GM15510 (cell line): ENCODE measurements around the gene FAM222B.

ENCODE experiments used
- POLR2A ChIP-seq: IDR thresholded peaks from 3 replicates; pipeline ENCODE4 v1.6.1; 2011; ENCODE audit warnings: borderline replicate concordance; ENCODE audit not compliant: insufficient read length; ENCODE audit errors: extremely low read depth

FAM222B gene

GRCh38 chr17:28812748-28813377, 29.7 kb downstream of the FAM222B start:
- no peak for TF ChIP-seq POLR2A

DNA sequence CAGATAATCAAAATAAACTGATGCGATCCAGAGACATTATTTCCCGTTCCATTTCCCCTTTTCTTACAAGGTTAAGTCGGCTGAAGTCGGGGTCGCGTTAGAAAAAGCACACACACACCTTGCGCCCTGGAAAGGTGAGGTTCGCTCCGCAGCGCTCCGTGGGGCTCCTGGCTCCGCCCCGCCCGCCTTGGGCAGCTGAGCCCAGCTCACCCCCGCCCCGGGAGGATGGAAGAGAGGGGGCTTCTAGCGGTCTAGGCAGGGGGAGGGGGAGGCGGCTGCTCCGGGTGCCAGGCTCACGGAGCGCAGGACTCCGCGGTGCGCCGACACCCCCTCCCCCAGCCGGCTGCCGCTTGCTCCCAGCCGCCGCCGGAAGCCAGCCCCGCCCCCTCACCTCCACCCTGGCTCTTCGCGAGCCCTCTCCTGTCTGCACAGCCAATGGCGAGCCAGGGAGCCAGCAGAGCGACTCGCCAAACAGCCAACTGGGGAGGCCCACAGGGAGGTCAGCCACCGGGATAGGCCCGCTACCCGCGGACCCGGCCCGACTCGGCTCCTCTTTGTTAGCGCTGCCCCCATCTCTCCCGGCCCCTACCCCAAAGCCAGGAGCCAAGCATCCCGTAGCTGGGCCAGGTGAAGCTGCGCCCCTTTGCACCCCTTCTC, 30.4 kb downstream of the FAM222B start:
- TF ChIP-seq POLR2A, result peak; percentile 56

DNA sequence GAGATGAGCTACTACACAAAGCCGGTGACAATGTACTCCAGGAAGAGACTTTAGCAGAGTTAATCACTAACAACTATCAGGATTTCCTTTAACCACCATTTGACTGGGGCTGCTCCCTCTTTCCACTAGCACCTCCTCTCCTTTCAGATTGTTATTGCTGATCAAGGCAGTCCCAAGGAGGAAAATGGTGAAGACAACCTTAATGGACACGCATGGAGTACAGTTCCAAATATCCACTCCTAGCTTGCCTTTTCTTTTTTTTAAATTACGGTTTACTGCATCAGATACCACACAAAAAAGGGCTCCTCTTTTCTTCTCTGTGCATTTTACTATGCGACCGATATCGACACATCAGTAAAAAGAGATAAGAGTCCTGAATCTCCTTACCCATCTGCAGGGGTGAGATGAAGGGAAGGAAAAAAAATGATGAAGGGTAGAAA, 30.9 kb downstream of the FAM222B start:
- no peak for TF ChIP-seq POLR2A

- no peak for TF ChIP-seq POLR2A
These were observed 32.2 kb downstream of the FAM222B start for GRCh38 chr17:28810437-28810836.

DNA sequence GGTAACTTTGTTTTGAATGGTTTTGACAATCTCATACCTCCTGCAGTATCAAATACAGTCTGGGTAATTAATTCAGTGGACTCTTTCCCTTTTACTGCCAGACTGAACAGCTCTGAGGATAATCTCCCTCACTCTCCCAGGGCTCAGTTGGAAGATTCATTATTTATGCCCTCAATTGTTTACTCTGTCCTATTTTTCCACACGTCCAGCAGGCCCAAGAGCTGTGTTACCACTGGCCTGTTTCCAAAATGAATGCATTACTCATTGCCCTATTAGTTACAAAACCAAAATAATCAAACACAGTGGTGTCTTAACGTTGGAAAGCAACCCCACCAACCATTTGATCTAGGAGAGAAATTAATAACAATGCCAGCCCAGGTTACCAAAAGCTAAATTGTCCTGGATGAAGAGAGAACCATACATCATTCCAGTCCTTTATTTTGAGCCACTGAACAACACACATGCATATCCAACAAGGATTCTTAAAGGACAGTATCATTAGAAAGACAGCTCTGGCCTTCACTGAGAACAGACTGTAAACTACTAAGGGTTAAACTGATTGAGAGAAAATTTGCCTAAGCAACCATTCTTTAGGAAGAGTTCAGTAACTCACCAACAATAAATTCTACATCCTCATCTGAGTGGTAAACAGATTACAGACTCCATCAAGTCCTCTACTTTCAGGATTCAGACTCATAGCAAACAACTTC, 34.5 kb downstream of the FAM222B start:
- TF ChIP-seq POLR2A, result no peak

- no peak for TF ChIP-seq POLR2A
These were observed 46.5 kb downstream of the FAM222B start for GRCh38 chr17:28796062-28796461.

DNA sequence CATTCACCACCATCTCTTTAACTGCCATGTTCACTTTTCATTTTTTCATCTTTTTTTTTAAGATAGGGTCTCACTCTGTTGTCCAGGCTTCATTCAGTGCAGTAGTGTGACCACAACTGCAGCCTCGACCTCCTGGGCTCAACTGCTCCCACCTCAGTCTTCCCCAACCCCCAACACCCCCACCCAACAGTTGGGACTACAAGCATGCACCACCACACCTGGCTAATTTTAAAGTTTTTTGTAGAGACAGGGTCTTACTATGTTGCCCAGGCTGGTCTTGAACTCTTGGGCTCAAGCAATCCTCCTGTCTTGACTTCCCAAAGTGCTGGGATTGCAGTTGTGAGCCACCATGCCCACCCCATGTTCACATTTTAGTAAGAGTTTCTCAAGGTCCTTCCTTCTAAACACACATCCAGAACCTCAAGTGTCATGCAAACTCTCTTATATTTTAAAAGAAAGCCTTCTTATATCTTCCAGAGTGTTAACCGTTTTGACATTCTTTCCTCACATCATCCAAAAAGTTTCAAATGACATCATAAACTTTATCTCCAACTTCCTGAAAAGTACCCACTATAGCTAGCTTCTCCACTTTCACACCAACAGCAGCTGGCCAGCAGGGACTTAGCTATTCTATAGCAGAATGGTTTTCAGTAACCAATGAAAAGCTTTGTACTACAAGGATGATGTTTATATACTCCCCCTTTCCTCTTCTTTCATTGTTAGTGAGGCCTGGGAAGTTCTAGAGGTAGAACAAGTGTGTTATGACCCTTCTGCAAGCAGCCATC, 49.5 kb downstream of the FAM222B start:
- no peak for TF ChIP-seq POLR2A

DNA sequence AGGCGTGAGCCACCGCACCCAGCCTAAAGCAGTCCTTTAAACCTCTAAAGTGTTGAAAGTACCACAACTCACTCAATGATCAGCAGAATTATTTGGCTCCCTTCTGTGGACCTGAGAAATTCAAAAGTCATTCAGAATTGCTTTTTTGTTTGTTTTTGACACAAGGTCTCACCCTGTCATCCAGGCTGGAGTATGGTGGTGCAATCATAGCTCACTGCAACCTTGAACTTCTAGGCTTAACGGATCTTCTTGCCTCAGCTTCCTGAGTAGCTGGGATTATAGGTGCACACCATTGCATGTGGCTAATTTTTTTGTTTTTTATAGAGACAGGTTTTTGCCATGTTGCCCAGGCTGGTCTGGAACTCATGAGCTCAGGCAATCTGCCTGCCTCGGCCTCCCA, 54.5 kb downstream of the FAM222B start:
- TF ChIP-seq POLR2A, result no peak

GRCh38 chr17:28783161-28783560, 59.4 kb downstream of the FAM222B start:
- no peak for TF ChIP-seq POLR2A

DNA sequence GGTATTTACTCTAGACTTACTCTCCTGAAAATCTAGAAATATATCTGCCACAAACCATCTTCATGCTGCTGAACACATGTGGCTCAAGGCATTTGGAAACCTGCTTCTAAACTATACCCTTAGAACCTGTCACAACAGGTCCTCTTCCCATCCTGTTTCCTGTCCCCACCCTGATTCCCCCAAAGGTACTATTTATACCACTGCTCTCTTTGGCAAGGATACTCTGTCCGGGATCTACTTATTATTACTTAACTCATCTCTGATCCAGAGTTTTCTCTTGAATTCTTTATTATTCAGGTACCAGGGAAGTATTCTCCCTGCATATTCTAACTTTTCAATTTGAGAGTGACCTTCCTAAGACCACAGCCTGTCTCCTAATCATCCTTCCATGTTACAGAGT, 65.4 kb downstream of the FAM222B start:
- TF ChIP-seq POLR2A, result no peak

DNA sequence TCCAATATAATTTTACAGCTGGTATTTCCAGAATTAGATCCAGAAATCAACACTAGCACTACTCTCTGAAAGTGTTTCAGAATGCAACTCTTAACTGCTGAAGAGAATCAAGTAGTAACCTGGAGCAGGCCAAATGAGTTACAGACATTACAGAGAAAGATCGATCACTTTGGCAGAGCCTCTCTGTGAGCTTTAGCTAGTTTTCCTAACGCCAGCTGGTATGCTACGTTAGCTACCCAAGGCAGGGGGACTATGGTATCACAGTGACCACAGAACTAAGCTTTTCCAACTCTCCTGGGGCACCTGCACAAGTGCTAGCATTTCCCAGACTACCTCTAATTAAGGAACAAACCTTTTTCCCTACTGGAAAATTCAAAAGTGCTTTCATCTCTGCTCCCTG, 68.4 kb downstream of the FAM222B start:
- TF ChIP-seq POLR2A, result no peak

DNA sequence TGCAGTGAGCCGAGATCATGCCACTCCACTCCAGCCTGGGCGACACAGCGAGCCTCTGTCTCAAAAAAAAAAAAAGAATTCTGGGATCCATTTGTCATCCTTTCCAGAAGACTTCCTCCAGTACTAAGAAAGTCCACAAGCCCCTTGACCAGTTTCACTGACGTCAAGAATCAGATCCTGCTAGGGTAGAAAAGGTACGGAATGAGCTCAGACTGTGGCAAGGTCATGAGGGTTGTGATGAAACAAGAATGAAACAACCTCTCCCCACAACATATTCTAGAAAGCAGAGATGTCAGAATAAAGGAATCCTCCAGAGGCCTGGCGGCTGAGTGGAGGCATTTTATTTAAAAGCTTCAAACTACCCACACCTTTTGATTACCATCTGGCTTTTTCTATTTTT, 68.9 kb downstream of the FAM222B start:
- no peak for TF ChIP-seq POLR2A

DNA sequence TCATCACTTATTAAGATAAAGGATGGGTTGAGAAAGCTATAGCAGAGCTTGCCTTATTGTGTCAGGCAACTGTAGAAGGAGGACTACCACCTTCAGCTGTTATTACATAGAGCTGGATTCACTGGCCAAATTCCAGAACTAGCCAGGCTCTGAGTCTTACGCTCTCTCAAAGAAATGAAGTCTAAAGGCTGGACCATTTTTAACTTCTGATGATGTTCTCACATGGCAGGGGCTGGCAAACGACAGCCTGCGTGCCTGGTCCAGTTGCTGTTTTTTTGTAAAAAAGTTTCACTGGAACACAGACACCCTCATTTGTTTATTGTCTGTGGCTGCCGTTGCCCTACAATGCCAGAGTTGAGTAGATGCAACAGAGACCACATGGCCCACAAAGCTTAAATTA, 77.6 kb downstream of the FAM222B start:
- no peak for TF ChIP-seq POLR2A

- no peak for TF ChIP-seq POLR2A
These were observed 78.8 kb downstream of the FAM222B start for GRCh38 chr17:28763804-28764266.
